Lung microvascular endothelial cell (primary cell): ENCODE data around the gene MED17. TPM values are rescaled to one million over a fixed set of nuclear protein-coding genes. Genes with fewer than 3 reads are reported as not detected.
"Not testable (repeated sequence)": the region's sequence is repeated elsewhere in the genome, so short reads cannot be mapped to it uniquely, and the experiment has no call there.

Experiments
- DNase-seq, 2 donors: peaks; one replicate each; pipeline versions ENCODE4 v3.0.0 to v3.0.0-alpha.2; 2010; ENCODE audit warnings: low read depth in 2 of 2
- total RNA-seq: library from RNA; depleted of rRNA; stranded (reverse); fragments of >200 nt; gene quantifications from 2 replicates; pipeline ENCODE4 v1.2.1, GENCODE V29; 2014

The MED17 gene
- 14.8 and 22.4 TPM in 2 replicates for total RNA-seq

DNA sequence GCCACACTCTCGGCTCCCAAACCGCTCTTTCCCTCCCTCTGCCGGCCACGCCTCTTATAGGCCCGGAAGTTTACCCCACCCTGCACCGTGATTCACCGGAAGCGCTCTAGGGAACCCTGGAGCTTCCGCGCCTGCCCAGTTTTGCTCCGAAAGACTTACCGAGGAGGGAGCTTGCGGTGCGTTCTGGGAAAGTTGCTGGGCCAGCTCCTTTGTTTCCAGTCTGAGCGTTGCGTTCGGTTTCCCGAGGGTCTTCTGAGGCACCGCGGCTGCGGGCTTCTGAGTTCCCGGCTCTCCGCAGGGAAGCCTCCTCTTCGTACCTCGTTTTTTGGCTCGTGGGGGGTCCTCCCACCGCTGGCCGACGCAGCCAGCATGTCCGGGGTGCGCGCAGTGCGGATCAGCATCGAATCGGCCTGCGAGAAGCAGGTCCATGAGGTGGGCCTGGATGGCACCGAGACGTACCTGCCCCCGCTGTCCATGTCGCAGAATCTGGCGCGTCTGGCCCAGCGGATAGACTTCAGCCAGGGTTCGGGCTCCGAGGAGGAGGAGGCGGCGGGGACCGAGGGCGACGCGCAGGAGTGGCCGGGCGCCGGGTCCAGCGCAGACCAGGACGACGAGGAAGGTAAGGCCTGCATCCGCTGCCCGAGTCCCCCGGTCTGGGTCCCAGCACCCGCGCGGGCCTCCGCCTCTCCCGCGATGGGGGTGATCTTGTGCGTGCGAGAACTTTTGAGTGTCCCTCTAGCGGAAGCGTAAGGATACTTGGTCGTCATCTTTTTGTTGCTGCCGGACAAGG lies at the start of gene MED17:
TSS of gene MED17 (plus strand) at position 138 of the 790 bp plus-strand sequence. CDS start at position 370, 232 bp downstream.
- DNase-seq = peak; percentile 93 to 95

GRCh38 chr11:93734427-93735222 lies 49.5 kb upstream of the MED17 start:
- no peak for DNase-seq

DNA sequence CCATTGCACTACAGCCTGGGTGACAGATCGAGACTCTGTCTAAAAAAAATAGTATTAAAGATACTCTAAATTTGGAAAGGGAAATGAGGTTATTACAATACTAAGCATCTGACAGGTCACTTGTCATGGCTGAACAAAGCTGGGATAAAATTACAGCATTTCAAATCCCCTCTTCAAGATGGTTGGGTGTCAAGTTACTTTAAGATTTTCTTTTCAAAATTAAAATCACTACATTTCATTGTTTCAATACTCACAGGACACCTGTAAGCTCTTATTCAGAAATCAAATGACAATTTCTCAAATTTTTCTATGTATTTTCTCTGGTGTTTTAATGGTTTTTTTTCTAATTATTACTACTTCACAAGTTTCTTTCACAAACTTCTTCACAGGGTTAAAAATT lies 48.5 kb upstream of the MED17 start:
- DNase-seq = no peak

- no peak for DNase-seq
Measured at GRCh38 chr11:93736129-93736528, 48.0 kb upstream of the MED17 start.

DNA sequence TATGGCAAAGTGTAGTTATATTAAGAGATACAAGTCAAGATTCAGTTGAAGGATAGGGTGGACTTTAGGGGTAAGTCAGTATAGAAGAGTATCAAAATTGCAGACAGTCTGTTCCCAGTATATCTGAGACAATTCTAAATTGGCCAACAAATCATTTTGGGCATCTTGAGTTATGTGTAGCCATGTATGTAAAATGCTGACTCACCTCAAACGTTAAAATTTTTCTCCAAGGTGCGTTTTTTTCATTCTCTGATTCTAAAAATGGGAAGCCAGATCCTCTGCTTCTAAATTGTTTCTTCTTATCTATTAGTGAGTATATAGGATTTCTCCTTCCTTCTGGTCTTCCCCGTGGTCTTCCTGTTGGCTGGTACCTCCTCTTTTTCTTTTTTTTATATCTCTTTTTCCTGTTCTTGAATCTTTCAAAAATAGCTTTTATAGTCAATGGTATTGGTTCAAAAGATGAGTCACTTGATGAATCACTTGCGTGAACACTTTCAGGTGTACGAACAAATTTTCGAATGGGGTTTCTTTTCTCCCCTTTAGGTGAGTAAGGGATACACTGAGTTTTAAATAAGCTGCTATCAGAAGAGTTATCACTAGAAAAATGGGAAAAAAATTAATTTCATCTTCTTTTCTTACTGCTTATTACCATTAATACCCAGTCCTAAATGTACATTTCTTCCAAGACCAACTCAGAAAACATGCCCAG lies 46.0 kb upstream of the MED17 start:
- DNase-seq = peak in 1 of 2 donors; percentile 26

- peak in 1 of 2 donors; percentile 16 for DNase-seq
Measured at GRCh38 chr11:93738647-93739081, 45.4 kb upstream of the MED17 start.

GRCh38 chr11:93740031-93740729 lies 43.9 kb upstream of the MED17 start:
- DNase-seq = peak; percentile 12 to 28

- peak; percentile 63 for DNase-seq
Measured at GRCh38 chr11:93740730-93741093, 43.4 kb upstream of the MED17 start.

DNA sequence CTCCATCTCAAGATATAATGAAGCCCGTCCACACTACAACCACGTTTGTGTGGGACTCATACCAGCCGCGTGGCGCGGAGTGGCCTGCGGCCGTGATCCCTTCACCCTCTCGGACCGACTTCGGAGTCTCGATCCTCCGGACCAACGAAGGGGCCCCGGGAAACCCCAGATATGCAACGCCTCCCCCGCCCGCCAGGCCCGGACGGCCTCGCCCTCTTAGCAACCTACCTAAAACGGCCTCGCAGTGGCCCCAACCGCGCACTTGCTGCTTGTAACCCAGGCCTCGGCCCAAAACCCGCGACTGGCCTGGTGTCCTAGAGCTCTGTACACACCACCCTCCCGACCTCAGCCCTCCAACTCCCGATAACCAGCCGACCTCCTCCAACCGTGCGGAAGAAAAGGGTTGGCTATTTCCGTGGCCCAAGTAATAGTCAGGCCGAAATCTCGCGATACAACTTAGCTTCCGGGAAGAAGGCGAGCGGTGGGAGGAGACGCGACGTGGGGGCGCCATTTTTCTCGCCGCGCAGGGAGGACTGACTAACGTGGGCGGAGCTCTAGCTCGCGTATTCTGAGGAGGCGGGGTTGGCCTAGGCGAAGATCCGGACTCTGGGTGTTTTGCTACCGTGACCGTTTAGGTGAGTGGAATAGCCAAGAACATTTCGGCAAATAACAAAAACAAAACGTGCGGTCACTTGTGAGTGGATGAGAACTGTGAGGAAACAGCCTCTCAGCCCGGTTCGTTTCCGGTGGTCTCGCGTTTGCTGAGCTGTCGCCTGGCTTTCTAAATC lies 42.8 kb upstream of the MED17 start, which contains the start of the genes C11orf54 and TAF1D:
TSS of gene C11orf54 (plus strand) at position 579 of the 788 bp plus-strand sequence. CDS start 5,722 bp downstream, outside the sequence.
TSS of gene TAF1D (minus strand) at position 402 of the 788 bp plus-strand sequence. CDS start 2,191 bp downstream, outside the sequence.
- peak; percentile 98 to 99 for DNase-seq

GRCh38 chr11:93741882-93742226 lies 42.2 kb upstream of the MED17 start:
- DNase-seq = peak; percentile 53 to 84

- DNase-seq = no peak
Measured at GRCh38 chr11:93743291-93743690, 40.8 kb upstream of the MED17 start.

- DNase-seq = no peak
Measured at GRCh38 chr11:93744669-93745004, 39.4 kb upstream of the MED17 start.

GRCh38 chr11:93745005-93745755 lies 38.9 kb upstream of the MED17 start:
- DNase-seq = not testable (repeated sequence)

DNA sequence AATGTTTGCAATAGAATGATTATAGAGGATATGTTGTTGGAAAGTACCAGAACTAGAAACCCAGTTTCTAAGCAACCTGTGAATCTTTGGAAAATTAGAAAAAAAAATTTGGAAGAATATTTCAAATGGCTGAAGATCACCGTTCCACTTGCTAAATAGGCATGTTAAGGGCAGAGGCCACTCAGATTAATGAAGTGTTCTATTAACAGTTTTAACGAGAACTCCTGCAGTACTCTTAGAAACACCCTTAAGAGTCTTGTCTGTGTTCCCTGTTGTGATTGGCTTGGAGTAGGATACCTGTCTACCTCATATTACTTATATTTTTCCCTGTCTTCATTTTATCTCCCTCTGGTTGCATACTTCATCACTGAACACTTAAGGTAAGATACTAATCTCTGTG lies 38.0 kb upstream of the MED17 start:
- no peak for DNase-seq

GRCh38 chr11:93747122-93747521 lies 37.0 kb upstream of the MED17 start:
- no peak for DNase-seq

DNA sequence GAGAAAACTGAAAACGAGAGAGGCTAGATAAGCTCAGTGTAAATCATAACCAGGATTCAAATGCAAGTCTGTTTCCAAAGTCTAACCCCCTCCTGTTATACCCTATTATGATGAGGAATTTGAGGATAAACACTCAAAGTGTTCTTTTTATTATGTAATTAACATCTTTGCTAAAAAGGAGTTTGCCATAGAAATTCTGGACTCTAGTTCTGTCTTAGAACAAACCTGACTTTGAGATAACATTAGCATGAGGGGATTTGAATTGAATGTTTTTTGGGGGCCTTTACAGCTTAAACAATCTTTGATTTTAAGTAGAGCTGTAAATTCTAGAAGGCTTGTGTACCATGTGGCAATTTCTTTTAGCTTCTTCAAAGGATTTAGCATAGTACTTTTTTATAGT lies 33.1 kb upstream of the MED17 start:
- no peak for DNase-seq

DNA sequence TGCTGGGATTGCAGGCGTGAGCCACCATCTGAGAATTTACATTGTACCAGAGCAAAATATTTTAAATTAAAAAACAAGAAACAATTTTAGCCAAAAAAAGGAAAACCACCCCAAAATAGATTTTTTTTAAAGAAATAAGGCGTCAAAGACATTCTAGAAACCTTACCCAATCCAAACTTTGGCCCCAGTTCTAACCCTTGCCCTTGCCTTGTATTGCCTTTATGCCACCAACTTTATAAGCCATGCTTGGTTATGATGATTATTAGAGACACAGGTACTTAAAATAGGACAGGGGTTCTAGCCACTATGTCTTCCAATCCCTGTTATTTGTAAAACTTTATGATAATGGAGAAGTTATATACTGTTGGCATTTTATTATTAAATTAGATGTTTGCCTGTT lies 30.8 kb upstream of the MED17 start:
- DNase-seq = no peak

DNA sequence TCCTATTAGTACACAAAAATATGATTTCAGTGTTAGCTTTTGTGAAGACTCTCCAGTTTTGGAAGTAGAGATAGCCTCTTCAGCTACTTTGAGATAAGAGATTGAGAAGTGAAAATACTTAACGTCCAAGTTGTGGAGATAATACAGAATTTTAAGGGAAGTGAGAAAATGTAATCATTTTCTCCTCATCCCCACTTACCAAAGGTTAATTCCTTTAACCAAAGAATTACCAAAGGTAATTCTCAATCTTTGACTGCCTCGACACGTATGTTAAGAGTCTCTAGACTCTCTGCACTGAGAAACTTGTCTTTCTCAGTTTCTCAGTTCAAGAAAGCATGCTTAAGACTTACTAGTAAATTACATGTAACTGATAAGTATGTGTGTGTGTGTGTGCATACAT lies 27.3 kb upstream of the MED17 start:
- no peak for DNase-seq

GRCh38 chr11:93757301-93757700 lies 26.8 kb upstream of the MED17 start:
- DNase-seq = no peak
